Esophagus squamous epithelium (tissue), 5 donors: ENCODE measurements around the gene GAL3ST2. TPM values are rescaled to one million over a fixed set of nuclear protein-coding genes. Genes with fewer than 3 reads are reported as not detected.
"Not testable (repeated sequence)": the region's sequence is repeated elsewhere in the genome, so short reads cannot be mapped to it uniquely, and the experiment has no call there.

Experiments
- DNase-seq: peaks from one replicate; lab custom pipeline; 2025; lab: John Stamatoyannopoulos, UW
- H3K27ac ChIP-seq, 4 donors: fragments of 200-600 bp; sonication (generic); one replicate each; pipeline ENCODE4 v1.5.1; 2016 to 2019; ENCODE audit warnings: mild to moderate bottlenecking in 1 of 4
- H3K27me3 ChIP-seq, 4 donors: fragments of 200-600 bp; sonication (generic); 1 replicate in 3 of 4; 2 replicates in 1 of 4; pipeline versions ENCODE4 v1.5.1 to v1.6.0; 2017 to 2021; ENCODE audit warnings: antibody characterized with exemption in 1 of 4
- H3K36me3 ChIP-seq, 3 donors: fragments of 200-600 bp; sonication (generic); one replicate each; pipeline ENCODE4 v1.5.1; 2016 to 2019
- H3K4me1 ChIP-seq, 3 donors: fragments of 200-600 bp; sonication (generic); one replicate each; pipeline ENCODE4 v1.5.1; 2017 to 2019
- H3K4me3 ChIP-seq, 4 donors: fragments of 200-600 bp; sonication (generic); 1 replicate in 3 of 4; 2 replicates in 1 of 4; pipeline ENCODE4 v1.5.1; 2016 to 2019; ENCODE audit warnings: mild to moderate bottlenecking in 2 of 4, moderate library complexity in 1 of 4
- H3K9me3 ChIP-seq, 3 donors: fragments of 200-600 bp; sonication (generic); one replicate each; pipeline ENCODE4 v1.5.1; 2016 to 2019
- CTCF ChIP-seq, 6 experiments: fragments of 450-650 bp in 4 of 6; fragments of 200-600 bp in 2 of 6; sonication (generic) in 2 of 6; IDR thresholded peaks; one replicate each; pipeline ENCODE4 v1.5.1; 2016 to 2019; ENCODE audit warnings: antibody characterized with exemption in 6 of 6, mild to moderate bottlenecking in 4 of 6, moderate library complexity in 4 of 6
- POLR2A ChIP-seq, 4 donors: fragments of 450-650 bp; IDR thresholded peaks; one replicate each; pipeline ENCODE4 v1.6.1; 2017; ENCODE audit warnings: antibody characterized with exemption in 4 of 4, mild to moderate bottlenecking in 4 of 4, moderate library complexity in 3 of 4
- WGBS, 2 donors: methylation state at CpG; one replicate each; pipeline ENCODE4 v1.1.5; 2018; 5-methylcytosine and 5-hydroxymethylcytosine counted together
- intact Hi-C: fragments of 100-400 bp; cut with DNase I; formaldehyde crosslinking; loops from one replicate; pipeline ENCODE4 v1.15.0; 2022
- total RNA-seq, 4 donors: library from RNA; depleted of rRNA; stranded (reverse); fragments of >200 nt; gene quantifications; one replicate each; pipeline ENCODE4 v1.1.0, GENCODE V29; 2016
- donor health status: DM: yes; HTN: yes; CAD: no.

Gene GAL3ST2
- total RNA-seq, 4 donors from 2014 or later: 0.38 TPM; not detected in 3

- Histone ChIP-seq H3K27ac (no peak overlapping the region), H3K4me1 (peaks cover 0 to 8% (median 0%) of the 10 kb centered on the region in 3 donors), H3K4me3 (no peak overlapping the region), H3K36me3 (no peaks in the 10 kb centered on the region), H3K9me3 (no peaks in the 10 kb centered on the region), H3K27me3 (peaks cover 0 to 63% (median 0%) of the 10 kb centered on the region in 4 donors)
- DNase-seq: no peak
- 60 to 76% methylated on average over 5 to 7 of the region's 10 CpGs for WGBS, 2 donors
- intact Hi-C loops: no loop called here
- TF ChIP-seq CTCF (IDR thresholded peaks at IDR 0.05) (no peak), POLR2A (IDR thresholded peaks at IDR 0.05) (no peak)
These were observed 42.3 kb downstream of the GAL3ST2 start for GRCh38 chr2:241818943-241819270.

GRCh38 chr2:241819947-241820624 lies 43.5 kb downstream of the GAL3ST2 start:
- 81 to 84% methylated on average over 7 to 8 of the region's 27 CpGs for WGBS, 2 donors
- H3K4me3 ChIP-seq, H3K36me3 ChIP-seq, H3K9me3 ChIP-seq, DNase-seq, H3K4me1 ChIP-seq, H3K27ac ChIP-seq, intact Hi-C loops: not testable (repeated sequence)
- peaks cover 0 to 58% (median 0%) of the 10 kb centered on the region in 4 donors for H3K27me3 ChIP-seq

- intact Hi-C loops: no loop called here
- 67 to 76% methylated on average over 7 to 17 of the region's 31 CpGs for WGBS, 2 donors
- no peak for TF ChIP-seq POLR2A (IDR thresholded peaks at IDR 0.05)
- TF ChIP-seq CTCF (IDR thresholded peaks at IDR 0.05): no peak
These were observed 44.2 kb downstream of the GAL3ST2 start for GRCh38 chr2:241820625-241821384.

DNA sequence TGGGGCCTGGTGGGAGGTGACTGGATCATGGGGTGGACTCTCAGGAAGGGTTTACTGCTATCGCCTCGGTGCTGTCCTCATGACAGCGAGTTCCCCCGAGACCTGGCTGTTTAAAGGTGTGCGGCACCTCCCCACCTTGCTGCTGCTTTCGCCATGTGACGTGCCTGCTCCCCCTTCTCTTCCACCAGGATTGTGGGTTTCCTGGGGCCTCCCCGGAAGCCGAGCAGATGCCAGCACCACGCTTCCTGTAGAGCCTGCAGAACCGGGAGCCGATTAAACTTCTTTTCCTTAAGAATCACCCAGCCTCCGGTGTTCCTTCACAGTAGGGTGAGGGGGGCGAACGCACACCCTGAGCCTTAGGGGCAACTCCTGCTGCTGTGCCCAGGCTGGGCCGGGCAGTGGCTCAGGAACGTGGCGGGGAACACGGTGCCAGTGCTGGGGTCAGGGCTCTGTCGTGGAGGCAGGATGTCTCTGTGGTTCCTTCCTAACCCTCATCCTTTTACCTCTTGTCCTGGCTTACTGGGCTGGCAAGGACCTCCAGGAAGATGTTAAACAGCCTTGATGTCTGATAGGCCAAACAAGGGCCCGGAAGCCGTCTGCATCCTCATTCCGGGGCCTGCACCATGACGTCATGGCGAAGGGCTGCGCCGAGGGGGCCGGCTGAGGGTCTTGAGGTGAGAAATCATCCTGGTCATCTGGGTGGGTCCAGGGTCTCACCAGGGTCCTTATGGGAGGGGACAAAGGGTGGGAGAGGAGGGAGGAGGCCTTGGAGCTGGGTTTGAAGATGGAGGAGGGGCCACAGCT lies 45.0 kb downstream of the GAL3ST2 start:
- H3K36me3 ChIP-seq: no peaks in the 10 kb centered on the region
- 46 to 55% methylated on average over 14 to 16 of the region's 28 CpGs for WGBS, 2 donors
- no peak for DNase-seq
- no peak for TF ChIP-seq CTCF (IDR thresholded peaks at IDR 0.05)
- TF ChIP-seq POLR2A (IDR thresholded peaks at IDR 0.05): no peak
- peaks cover 0 to 8% (median 0%) of the 10 kb centered on the region in 3 donors for H3K4me1 ChIP-seq
- intact Hi-C loops: no loop called here
- peaks cover 0 to 6% (median under 1%) of the 10 kb centered on the region in 3 donors for H3K9me3 ChIP-seq
- peaks cover 0 to 50% (median 0%) of the 10 kb centered on the region in 4 donors for H3K27me3 ChIP-seq
- peak overlapping the region in 1 of 4 donors; percentile 21 for H3K4me3 ChIP-seq
- no peak overlapping the region for H3K27ac ChIP-seq

More at GRCh38 chr2:241820625-241821384, 44.2 kb downstream of the GAL3ST2 start:
- no peak overlapping the region for H3K4me3 ChIP-seq
- no peak overlapping the region for H3K27ac ChIP-seq
- DNase-seq: no peak
- H3K4me1 ChIP-seq: peaks cover 0 to 8% (median 0%) of the 10 kb centered on the region in 3 donors
- no peaks in the 10 kb centered on the region for H3K36me3 ChIP-seq
- H3K9me3 ChIP-seq: no peaks in the 10 kb centered on the region
- H3K27me3 ChIP-seq: peaks cover 0 to 51% (median 0%) of the 10 kb centered on the region in 4 donors

GRCh38 chr2:241822264-241822623 lies 45.6 kb downstream of the GAL3ST2 start:
- intact Hi-C loops: no loop called here
- H3K36me3 ChIP-seq: no peaks in the 10 kb centered on the region
- H3K27ac ChIP-seq: no peak overlapping the region
- H3K4me1 ChIP-seq: peaks cover 0 to 4% (median 0%) of the 10 kb centered on the region in 3 donors
- peaks cover 0 to 12% (median 6%) of the 10 kb centered on the region in 3 donors for H3K9me3 ChIP-seq
- no peak overlapping the region for H3K4me3 ChIP-seq
- WGBS, 2 donors: 59 to 73% methylated on average over 9 to 10 of the region's 14 CpGs
- peaks cover 0 to 44% (median 0%) of the 10 kb centered on the region in 4 donors for H3K27me3 ChIP-seq
- no peak for TF ChIP-seq POLR2A (IDR thresholded peaks at IDR 0.05)
- no peak for TF ChIP-seq CTCF (IDR thresholded peaks at IDR 0.05)
- DNase-seq: no peak

GRCh38 chr2:241823531-241824437 lies 47.2 kb downstream of the GAL3ST2 start:
- H3K27ac ChIP-seq, DNase-seq, H3K4me3 ChIP-seq, H3K4me1 ChIP-seq, H3K36me3 ChIP-seq, intact Hi-C loops: not testable (repeated sequence)
- peaks cover 0 to 16% (median 6%) of the 10 kb centered on the region in 3 donors for H3K9me3 ChIP-seq
- H3K27me3 ChIP-seq: peaks cover 0 to 34% (median 0%) of the 10 kb centered on the region in 4 donors
- WGBS, 2 donors: 88% methylated on average over 31 to 42 of the region's 45 CpGs
